CD4-positive, alpha-beta T cell treated with Interferon gamma for 1 hour (primary cell): Measurements from ENCODE around the gene SH2D4B.

Source experiments
- DNase-seq: peaks from one replicate; pipeline ENCODE4 v3.0.0-alpha.2; 2020

The SH2D4B gene

DNA sequence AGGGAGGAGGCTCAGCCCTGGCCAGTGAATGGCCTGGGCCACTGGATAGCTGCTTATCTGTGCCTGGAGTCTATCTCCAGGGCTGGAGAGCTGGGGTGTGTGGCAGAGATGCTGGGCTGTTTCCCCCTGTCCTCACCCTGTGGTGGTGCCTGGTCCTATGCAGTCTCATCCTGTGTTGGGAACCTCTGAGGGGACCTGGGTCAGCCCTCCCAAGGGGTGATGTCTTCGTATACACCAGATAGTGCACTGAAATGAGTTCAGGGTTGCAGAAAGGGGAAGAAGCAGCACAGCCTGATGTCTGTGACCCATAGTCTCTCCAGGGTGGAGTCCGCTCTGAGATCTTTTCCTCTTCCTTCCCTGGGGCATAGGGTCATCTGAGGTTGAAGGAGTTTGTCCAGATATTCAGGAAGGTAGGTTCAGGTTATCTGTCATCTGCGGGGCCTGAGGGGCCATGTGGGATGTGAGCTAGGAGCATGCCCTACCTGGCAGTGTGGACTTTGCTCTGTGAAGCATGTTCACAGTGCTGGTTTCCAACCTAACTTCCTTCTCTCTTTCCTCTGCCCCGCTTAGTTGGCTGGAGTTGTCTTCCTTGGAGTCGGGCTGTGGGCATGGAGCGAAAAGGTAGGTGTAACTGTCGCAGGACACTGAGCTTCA is 33.4 kb upstream of the SH2D4B start:
- no peak for DNase-seq

DNA sequence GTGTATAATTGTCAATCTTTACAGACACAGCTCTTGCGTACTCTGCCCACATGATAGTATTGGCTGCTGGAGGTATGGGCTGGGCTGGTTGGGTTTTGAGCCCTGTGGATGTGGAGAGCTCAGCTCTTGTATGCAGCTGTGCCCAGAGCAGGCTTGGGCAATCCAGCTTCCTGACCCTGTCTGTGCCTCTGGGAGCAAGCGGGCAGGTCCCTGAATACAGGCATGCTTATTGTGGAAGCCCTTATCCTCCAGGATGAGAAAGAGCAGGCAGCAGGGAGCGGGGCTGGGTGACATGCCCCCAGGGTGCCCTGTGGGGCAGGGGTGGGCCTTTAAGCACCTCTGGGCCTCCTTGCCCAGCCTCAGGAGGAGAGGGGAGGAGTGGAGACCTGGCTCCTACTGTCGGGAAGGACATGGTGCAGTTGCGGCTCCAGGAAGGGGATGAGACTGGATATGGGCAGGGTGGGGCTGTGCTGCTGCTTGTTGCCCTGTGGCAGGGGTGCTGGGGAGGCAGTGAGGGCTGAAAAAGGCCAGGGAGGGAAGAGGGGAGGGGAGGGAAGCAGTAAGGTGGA is 32.7 kb upstream of the SH2D4B start:
- DNase-seq, result no peak

DNA sequence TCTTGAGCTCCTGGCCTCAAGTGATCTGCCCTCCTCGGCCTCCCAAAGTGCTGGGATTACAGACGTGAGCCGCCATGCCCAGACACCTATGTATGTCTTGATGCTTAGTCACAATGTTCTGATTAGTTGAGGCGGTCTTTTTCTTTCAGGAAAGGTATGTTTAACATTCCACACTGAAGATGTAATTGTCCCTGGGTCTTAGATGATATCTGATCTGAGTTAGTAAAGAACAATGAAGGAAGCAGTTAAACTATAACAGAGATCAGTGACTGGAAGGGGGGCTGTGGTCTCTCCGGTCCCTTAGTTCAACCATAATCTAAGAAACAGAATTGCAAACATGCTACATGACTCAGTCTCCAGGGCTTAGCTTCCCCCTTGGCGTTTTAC is 31.5 kb upstream of the SH2D4B start:
- no peak for DNase-seq

DNA sequence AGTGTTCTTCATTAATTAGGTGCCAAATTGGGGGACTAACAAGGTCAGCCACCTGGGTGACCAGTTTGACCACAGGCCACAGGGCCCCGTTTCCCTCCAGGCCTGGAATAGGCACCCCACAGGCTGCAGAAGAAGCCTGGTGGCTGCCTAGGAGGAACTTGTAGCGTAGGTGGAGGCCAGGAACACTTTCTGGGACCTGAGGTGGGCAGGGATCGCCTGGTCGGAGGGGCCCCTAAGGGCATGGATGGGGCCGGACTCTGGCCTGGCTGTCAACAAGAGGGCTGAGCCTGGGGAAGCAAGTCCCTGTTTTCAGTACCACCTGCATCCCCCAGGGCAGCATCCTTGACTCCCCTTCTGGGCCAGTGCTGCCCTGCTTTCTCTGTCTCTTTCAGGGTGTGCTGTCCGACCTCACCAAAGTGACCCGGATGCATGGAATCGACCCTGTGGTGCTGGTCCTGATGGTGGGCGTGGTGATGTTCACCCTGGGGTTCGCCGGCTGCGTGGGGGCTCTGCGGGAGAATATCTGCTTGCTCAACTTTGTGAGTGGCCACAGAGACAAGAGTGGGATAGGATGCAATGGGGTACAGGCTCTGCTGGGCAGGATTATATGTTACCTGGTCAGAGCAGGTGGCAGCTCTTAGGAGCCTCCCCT is 30.7 kb upstream of the SH2D4B start:
- no peak for DNase-seq

DNA sequence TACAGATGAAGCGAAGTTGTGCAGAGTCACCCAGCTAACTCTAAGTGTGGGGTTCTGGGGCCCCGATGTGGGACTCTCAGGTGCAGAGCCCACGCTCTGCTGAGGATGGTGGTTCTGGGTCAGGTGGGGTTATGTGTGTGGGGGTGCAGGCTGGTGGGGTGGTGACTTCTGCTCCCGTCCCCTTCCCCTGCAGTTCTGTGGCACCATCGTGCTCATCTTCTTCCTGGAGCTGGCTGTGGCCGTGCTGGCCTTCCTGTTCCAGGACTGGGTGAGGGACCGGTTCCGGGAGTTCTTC is 28.6 kb upstream of the SH2D4B start:
- no peak for DNase-seq

DNA sequence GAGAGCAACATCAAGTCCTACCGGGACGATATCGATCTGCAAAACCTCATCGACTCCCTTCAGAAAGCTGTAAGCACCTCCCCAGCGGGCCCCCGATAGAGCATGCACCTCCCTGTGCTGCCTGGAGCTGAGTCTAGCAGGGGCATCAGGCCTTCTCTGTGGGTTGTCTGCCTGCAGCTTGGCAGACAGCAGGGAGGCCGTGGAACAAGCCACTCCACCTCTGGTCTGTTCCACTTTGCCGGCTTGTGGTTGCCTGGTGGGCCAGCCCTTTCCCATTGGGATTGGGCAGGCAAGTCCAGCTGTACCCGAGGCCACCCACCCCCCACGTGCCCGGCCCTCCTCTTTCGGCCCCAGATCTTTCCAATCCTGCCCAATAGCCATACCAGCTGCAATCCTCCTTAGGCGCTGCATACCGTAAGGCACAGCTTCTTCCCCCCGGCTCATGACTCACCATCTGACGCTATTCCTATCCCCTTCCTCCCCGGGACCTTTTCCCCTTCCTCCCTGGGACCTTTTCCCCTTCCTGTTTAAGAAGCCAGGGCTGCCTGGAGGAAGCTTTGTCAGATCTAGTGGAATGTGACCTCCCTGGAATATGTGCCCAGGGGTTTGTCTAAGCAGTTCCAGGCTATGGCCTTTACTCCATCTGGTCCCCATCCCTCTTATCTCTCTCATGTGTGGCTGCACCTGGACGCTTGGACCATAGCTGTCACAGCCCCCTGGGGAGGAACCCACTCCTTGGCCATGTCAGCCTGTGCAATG is 28.1 kb upstream of the SH2D4B start:
- no peak for DNase-seq

DNA sequence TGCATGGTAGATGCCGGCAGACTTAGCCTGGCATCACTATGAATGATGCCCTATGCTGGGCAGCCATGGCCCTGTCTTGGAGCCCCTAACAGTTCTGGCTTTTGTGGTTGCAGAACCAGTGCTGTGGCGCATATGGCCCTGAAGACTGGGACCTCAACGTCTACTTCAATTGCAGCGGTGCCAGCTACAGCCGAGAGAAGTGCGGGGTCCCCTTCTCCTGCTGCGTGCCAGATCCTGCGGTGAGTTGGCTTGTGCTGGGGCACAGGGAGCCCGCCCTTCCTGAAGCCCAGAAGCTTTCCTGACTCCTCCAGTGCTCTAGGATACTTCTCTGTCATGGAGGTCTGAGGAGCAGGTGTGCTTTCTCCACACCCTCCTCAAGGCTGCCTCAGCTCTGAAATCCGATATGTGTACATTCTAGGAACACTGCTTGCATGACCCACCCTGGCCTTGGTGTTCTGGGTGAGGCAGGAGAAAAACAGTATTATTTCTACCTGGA is 25.6 kb upstream of the SH2D4B start:
- DNase-seq, result no peak

DNA sequence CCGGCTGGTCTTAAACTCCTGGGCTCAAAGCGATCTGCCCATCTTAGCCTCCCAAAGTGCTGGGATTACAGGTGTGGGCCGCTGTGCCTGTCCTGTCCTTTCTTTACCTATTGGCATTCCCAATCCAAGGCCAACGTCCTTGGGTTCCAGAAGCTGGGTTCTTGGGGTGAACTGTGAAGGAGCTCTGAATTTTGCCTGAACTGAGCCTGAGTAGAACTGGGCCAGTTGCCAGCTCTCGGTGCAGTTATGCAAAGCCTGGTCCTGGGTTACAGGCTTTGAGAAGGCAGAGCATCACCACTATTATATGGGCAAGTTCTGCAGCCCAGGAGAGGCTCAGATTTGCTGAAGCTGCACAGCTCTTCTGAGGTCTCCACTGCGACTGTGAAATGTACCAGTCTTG is 24.6 kb upstream of the SH2D4B start:
- DNase-seq, result no peak

DNA sequence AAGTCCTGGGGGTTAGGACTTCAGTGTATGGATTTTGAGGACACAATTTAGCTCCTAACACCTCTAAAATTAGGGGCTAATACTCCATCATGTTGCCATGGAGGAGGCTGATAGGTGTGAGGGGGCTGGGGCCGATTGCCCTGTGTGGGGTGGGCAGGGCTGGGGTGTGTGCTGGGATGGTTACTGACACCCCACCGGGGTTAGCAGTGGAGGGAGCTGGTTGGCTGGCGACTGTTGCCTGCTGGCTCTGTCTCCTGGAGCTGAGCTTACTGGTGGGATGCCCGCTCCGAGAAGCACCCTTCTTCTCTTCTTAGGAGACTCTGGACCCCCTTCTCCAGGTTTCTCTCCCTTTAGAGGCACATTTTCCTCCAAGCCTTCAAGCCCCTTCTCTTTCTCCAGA is 22.2 kb upstream of the SH2D4B start:
- no peak for DNase-seq

DNA sequence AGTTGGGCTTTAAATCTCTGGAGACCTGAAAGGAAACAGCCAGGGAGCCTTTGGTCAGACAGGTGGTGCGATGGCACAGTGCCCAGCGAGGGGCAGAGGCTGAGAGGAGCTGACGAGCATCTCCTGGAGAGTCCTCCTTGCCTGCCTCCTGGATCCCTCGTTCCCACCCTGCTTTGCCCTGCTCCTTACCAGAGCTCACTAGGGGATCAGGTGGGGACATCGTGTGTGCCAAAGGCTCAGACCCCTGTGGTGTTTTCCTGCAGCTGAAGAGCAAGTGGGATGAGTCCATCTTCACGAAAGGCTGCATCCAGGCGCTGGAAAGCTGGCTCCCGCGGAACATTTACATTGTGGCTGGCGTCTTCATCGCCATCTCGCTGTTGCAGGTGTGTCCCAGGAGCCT is 21.8 kb upstream of the SH2D4B start:
- no peak for DNase-seq

DNA sequence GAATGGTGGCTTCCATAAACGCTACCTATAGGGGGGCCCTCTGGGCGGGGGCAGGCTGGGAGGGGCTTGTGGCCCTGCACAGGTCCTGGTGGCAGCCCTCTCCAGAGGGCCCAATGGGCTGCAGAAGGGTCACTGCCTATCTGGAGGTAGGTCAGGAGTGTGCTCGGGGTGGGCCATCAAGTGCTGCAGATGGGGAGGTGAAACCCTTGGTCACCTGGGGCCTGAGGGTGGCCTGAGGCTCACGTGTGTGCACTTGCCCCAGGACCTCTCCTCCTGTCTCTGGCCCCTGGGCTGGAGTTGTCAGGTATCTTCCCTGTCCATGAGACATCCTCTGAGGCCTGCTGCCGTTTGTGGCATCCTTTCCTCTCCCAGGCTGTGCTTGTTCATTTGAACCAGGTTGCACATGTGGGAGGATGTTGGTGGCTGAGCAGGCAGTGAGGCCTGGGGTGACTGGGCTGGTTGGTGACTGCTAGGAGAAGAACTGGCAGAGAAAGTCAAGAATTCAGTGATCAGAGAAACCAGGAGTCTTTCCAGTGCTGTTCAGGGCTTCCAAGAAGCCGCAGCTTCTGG is 21.1 kb upstream of the SH2D4B start:
- DNase-seq, result no peak

DNA sequence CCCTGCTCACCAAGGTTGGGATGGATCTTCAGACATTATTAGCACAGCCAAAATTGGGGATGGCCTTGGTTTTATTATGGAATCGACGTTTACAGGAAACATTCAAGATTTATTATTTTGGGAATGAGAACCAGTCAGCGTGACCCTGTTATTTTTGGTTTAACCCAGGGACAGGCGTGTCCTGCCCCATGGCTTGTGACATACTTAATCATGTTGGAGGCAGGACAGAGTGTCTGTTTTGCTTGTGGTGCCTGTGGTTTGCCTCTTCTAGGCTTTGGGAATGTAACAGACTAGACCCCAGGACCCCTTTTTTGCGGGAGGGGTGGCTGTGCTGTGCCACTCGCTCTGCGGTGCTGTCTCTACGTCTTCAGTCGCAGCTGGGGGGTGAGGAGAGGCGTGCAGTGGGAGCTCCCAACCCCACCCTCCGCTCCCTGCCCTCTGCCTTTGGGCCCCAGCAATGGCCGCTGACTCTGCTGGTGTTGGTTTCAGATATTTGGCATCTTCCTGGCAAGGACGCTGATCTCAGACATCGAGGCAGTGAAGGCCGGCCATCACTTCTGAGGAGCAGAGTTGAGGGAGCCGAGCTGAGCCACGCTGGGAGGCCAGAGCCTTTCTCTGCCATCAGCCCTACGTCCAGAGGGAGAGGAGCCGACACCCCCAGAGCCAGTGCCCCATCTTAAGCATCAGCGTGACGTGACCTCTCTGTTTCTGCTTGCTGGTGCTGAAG is 20.1 kb upstream of the SH2D4B start:
- DNase-seq, result no peak

DNA sequence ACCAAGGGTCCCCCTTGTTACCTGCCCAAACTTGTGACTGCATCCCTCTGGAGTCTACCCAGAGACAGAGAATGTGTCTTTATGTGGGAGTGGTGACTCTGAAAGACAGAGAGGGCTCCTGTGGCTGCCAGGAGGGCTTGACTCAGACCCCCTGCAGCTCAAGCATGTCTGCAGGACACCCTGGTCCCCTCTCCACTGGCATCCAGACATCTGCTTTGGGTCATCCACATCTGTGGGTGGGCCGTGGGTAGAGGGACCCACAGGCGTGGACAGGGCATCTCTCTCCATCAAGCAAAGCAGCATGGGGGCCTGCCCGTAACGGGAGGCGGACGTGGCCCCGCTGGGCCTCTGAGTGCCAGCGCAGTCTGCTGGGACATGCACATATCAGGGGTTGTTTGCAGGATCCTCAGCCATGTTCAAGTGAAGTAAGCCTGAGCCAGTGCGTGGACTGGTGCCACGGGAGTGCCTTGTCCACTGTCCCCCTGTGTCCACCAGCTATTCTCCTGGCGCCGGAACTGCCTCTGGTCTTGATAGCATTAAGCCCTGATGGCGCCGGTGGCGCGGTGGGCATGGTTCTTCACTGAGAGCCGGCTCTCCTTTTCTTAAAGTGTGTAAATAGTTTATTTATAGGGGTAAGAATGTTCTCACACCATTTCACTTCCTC is 19.4 kb upstream of the SH2D4B start:
- no peak for DNase-seq

DNA sequence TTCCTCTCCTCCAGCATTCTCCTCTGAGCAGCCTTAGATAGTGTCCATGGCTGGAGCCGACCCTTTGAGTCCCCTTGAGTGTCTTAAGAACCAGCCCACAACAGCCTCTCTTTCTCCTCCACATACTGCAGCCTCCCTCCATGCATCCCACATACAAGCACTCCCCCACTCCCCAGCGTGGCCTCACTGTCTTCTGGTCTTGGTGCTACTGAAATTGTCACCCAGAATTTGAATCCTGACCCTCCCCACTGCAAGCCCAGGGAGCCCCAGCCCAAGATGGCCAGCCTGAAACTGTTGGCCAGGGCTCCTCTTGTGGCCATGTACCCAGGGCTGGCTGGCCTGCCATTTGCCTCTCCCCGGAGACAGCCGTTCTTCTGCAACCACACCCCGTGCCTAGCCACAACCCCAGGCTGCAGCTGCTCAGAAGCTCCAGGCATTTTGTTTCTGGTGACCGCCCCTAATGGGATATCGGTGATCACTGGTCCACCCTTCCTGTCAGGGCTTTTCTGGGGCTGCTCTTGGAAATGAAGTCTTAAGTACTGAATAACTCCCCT is 18.8 kb upstream of the SH2D4B start:
- no peak for DNase-seq

DNA sequence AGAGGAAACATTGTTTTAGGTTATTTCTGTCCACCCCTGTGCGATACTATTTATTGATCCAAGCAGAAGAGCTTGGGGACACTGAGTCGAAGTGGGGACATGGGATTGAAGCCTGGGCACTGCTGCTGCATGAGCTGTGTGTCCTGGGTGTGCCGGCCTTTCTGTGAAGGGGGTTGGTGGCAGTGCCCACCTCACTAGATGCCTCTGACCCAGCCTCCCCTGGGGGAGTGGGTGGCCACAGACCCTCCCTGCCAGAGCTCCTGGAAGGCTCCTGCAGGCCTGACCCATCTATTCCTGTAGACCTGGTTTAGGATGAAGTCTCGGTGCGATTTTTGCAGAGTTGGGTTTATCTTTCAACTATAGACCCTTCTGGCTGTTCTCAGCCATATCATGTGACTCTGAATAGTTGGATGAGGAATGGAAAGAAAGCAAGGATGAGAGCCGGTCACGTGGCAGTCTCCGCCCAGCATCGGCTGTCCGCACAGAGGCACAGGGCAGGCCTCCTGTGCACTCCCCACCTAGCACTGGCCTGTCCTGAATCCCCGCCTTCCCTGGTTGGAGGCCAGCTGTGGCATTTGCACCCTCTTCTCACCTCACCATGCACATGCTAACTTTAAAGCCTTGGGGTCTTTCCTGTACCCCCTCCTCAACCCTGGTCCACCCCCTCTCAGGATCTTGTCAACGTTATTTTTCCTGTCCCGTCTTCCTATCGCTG is 17.6 kb upstream of the SH2D4B start:
- no peak for DNase-seq

DNA sequence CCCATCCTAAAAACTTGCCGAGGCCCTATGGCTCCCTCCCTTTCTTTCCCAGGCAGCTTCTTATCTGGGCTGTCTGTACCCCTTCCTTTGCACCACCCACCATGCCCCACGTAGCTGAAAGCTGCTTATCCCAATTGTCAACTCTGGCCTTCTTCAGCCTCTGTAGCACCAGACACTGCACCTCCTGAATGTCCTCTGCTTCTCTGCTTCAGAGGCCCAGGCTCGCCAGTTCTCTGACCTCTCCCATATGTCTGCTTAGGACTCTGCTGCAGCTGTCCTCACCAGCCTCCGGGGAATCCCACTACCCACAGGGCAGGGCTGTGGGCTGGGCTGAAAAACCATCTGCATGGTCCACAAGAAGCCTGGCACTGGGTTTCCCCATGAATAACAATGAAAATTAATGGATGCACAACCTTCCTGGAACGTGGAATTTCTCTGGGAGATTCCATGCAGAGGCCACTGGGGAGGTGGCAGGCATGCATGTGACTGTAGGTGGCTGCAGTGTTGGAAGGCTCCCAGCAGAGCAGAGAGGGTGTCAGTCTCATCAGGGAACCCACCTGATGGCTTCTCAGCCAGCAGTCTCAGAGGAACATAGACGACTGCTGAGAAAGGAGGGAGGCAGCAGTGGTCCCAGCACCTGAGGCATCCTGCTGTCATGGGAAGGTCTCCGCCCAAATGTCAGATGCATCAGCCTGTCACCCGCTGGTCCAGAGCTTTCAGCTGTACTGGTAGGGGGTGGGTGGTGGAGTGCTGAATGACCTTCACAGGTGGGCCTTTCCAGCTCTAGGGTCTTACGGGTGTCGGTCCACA is 16.8 kb upstream of the SH2D4B start:
- DNase-seq, result no peak

DNA sequence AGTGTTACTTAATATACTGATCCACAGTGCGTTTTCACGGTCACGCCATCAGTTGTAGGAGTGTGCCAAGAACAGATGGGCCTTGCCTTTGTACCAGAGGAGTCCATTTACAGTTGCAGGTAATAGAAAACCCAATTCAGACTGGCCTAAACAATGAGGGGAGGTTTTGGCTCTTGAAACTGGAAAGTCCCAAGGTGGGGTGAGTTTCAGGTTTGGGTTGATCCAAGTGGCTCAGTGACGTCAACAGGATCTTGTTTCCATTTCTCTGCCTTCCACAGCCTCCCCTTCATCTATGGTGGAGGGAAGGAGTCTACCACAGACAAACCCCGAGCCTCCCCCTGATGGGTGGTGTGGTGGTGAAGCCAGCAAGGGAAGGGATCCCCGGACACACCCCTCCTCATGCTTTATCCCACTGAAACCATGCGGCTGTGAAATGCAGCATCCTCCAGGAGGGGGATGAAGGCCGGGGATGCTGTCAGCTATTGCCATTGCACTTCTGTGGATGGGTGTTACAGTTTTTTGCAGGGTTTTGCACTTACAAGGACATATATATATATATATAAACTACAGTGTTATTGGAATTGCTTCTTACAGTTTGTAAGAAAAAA is 14.8 kb upstream of the SH2D4B start:
- no peak for DNase-seq

DNA sequence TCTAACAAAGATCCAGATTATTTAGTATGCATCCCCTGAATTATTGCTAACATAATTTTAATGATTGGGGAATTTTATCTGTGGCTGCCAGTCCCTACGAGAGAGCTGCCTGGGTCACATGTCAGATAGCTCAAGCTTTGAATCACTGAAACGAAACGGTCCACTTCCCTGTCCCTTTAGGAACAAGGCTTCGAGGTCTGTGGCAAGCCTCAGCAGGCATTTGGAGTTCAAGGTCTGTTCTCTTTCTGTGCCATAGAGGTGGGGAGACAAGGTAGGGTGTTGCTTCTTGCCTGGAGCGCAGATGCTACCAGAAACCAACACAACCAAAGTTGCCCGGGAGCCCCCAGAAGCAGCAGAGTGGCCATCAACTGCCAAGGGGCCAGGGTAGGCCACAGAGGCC is 13.9 kb upstream of the SH2D4B start:
- DNase-seq, result no peak

DNA sequence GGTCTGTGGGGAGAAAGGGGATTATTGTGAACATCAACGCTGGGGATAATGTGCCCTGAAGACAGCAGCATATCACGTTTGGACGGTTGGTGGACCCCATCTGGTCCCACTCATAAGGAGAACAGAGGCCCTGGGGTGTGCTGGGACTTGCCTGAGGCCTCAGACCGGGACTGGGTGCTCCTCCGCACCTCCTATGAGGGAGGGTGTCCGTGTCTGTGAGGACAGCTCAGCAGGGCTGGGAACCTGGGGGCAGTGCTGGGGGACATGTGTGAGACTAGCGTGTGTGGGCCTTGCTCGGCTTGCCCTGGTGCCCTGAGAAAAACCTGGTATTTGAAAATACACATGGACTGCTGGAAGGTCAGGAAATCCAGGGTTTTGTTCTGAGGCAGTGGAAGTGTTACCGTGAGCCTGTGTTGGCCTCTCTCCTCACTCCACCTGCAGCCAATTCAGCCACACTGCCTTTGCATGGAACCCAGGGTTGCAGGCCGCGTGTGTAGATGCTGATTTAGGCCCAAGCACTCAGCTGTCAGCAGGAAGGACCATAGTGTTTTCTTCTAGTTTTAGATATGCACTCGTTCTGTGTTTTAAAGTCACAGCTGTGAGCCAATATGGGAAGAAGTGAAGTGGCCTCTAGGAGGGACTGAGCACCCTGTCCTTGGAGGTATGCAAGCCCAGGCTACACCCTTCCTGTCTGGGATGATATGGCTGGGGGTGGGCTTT is 13.4 kb upstream of the SH2D4B start:
- DNase-seq, result no peak
